ENCODE measurements around the gene RTTN. TPM values are rescaled to one million over a fixed set of nuclear protein-coding genes. Genes with fewer than 3 reads are reported as not detected.
A peak's percentile ranks its signal among the peaks of the same experiment; 100 is the strongest.

The RTTN gene
- total and polyA plus RNA-seq, 10 of the 15 experiments (the other 5 are each of a cell fraction or from before 2014, with no cell fraction given) = 9.4 to 36.6 (median 15.7) TPM

DNA sequence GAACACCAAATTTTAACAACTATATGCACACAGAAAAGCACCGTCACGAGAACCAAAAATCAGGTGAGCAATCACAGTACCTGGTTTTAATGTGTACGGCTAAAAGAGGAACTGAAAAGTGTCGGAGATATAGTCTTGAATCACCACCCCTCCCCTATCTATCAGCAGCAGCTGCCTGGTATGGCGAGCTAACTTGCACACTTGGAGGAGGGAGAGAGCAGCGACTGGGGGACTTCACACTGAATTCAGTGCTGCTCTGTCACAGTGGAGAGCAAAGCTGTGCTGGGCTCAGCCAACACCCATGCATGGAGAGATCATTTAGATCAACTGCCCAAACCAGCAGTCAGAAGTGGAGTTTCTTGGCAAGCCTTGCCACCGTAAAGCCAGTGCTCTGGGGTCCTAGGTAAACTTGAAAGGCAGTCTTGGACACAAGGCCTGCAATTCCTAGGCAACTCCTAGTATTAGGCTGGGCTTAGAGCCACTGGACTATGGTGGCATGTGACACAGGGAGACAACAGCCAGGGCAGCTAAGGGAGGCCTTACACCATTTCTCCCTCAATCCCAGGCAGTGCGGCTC is 168.6 kb downstream of the RTTN start (continued):
- TF ChIP-seq EZH2 (IDR thresholded peaks at IDR 0.05; ENCODE audit: borderline replicate concordance, control insufficient read depth, low read depth, low read length) = no peak
- TF ChIP-seq, protein P1, sequence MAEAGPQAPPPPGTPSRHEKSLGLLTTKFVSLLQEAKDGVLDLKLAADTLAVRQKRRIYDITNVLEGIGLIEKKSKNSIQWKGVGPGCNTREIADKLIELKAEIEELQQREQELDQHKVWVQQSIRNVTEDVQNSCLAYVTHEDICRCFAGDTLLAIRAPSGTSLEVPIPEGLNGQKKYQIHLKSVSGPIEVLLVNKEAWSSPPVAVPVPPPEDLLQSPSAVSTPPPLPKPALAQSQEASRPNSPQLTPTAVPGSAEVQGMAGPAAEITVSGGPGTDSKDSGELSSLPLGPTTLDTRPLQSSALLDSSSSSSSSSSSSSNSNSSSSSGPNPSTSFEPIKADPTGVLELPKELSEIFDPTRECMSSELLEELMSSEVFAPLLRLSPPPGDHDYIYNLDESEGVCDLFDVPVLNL (IDR thresholded peaks at IDR 0.05; ENCODE audit: low read depth, low read length) = no peak

DNA sequence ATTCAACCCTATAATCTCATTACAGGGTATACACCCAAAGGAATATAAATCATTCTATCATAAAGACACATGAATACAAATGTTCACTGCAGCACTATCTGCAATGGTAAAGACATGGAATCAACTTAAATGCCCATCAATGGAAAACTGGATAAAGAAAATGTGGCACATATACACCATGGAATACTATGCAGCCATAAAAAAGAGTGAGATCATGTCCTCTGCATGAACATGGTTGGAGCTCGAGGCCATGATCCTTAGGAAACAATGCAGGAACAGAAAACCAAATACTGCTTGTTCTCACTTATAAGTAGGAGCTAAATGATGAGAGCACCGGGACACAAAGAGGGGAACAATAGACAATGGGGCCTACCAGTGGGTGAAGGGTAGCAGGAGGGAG is 169.3 kb downstream of the RTTN start:
- SMC1A ChIA-PET (ENCODE audit: uncharacterized antibody, unreplicated experiment) = interaction anchor here (0.6 to 3.1 kb wide), 16 partner anchors 8 to 1308 kb away, joined by 3 to 11 read pairs (median 4); no protein-coding TSS in a partner anchor
- no TSS peak for BruUV-seq (replicated peaks)
- peaks cover 21% of the 10 kb centered on the region for H3K4me1 ChIP-seq (ENCODE audit: control insufficient read depth, insufficient read depth, low read length)
- FAIRE-seq = no peak
- POLR2A ChIA-PET = interaction anchor here (0.5 kb wide), 1 partner anchor 170 kb away, joined by 4 read pairs; no protein-coding TSS in a partner anchor
- ATAC-seq = no peak
- peaks cover 0 to 4% of the 10 kb centered on the region in 2 experiments; a peak in 2 of 4 replicates for H3K36me3 ChIP-seq (ENCODE audit: control insufficient read depth in 2 of 2, insufficient read depth in 2 of 2, low read length in 1 of 2)
- in situ Hi-C loops (cut with MboI) (no loop called here), intact Hi-C loops (cut with micrococcal nuclease; ENCODE audit: unreplicated experiment) (loop anchor here (2.0 to 5.0 kb wide), 2 partner anchors 89 to 139 kb away; partner anchors contain the start of gene CD226)
- peak overlapping the region; percentile 61 for H3K27ac ChIP-seq (ENCODE audit: control insufficient read depth, insufficient read depth)
- peak overlapping the region; percentile 39; the same call in 1 of the 2 replicates for H3K4me2 ChIP-seq (ENCODE audit: control insufficient read depth, insufficient read depth)
- no peaks in the 10 kb centered on the region; the same call in 1 of the 2 replicates for H3K79me2 ChIP-seq (ENCODE audit: control insufficient read depth, insufficient read depth, low read length)
- no peaks in the 10 kb centered on the region for H4K20me1 ChIP-seq (ENCODE audit: control insufficient read depth, insufficient read depth)
- no peak overlapping the region for H3K4me3 ChIP-seq
- no peak overlapping the region; the same call in 1 of the 2 replicates for H2AFZ ChIP-seq (ENCODE audit: control insufficient read depth, low read depth, low read length)
- no peak for DNase-seq (ENCODE audit: low read depth, low spot score)
- WGBS (ENCODE audit: insufficient coverage, insufficient replicate concordance, low lambda C conversion rate, missing lambda C conversion rate) = 98% methylated on average over 2 of the region's 2 CpGs
- H3K27me3 ChIP-seq (replicated peaks in 1 of 2; ENCODE audit: control insufficient read depth in 2 of 2, insufficient read depth in 2 of 2, low read length in 1 of 2) = no peaks in the 10 kb centered on the region
- H3K9ac ChIP-seq (ENCODE audit: control insufficient read depth, insufficient read depth, low read length) = no peak overlapping the region
- 0 out of 2 replicates have a peak, but pooled peaks have one; percentile 12 for TF ChIP-seq FOXM1 (IDR thresholded peaks at IDR 0.05; ENCODE audit: low read depth, low read length)
- no peak for TF ChIP-seq RAD51 (IDR thresholded peaks at IDR 0.05)
- TF ChIP-seq RFX5 (IDR thresholded peaks at IDR 0.05; ENCODE audit: low read depth, low read length) = no peak
- RAD21 ChIA-PET (ENCODE audit: unreplicated experiment) = interaction anchor here (1.0 to 2.6 kb wide), 8 partner anchors 8 to 138 kb away, joined by 3 to 12 read pairs (median 6); no protein-coding TSS in a partner anchor
- CTCF ChIA-PET = interaction anchor here (1.2 to 2.6 kb wide), 2 partner anchors 17 to 23 kb away, joined by 3 to 8 read pairs; no protein-coding TSS in a partner anchor
- H3K9me3 ChIP-seq (replicated peaks; ENCODE audit: control insufficient read depth, insufficient read depth, low read length) = no peaks in the 10 kb centered on the region; the same call in 1 of the 3 replicates
